BLaER1 treated with 17β-estradiol and CSF1 and Interleukin-3, amounts not matched to agents 10 nM and 100 nM (cell line): Measurements from ENCODE around the gene LGI4.

Experiments used
- H3K27ac ChIP-seq, 11 experiments: shearing (Covaris generic); formaldehyde crosslinking; 2 replicates each; pipeline ENCODE4 v1.8.1; 2022
- H3K27me3 ChIP-seq, 11 experiments: shearing (Covaris generic); formaldehyde crosslinking; 2 replicates each; pipeline ENCODE4 v1.8.1; 2022
- H3K36me3 ChIP-seq, 11 experiments: shearing (Covaris generic); formaldehyde crosslinking; 2 replicates each; pipeline ENCODE4 v1.8.1; 2022
- H3K4me1 ChIP-seq, 10 experiments: shearing (Covaris generic); formaldehyde crosslinking; 2 replicates each; pipeline ENCODE4 v1.8.1; 2022
- H3K4me2 ChIP-seq, 11 experiments: shearing (Covaris generic); formaldehyde crosslinking; 2 replicates each; pipeline ENCODE4 v1.8.1; 2022
- H3K4me3 ChIP-seq, 10 experiments: shearing (Covaris generic); formaldehyde crosslinking; 2 replicates each; pipeline ENCODE4 v1.8.1; 2022
- H3K9ac ChIP-seq, 11 experiments: shearing (Covaris generic); formaldehyde crosslinking; 2 replicates each; pipeline ENCODE4 v1.8.1; 2022
- H3K9me3 ChIP-seq, 11 experiments: shearing (Covaris generic); formaldehyde crosslinking; replicated peaks in 1 of 11; 2 replicates each; pipeline ENCODE4 v1.8.1; 2022
- H4K20me1 ChIP-seq, 11 experiments: shearing (Covaris generic); formaldehyde crosslinking; 2 replicates each; pipeline ENCODE4 v1.8.1; 2022
- Cebpa-rat ChIP-seq, 11 experiments: shearing (Covaris generic); IDR thresholded peaks; 2 replicates each; pipeline ENCODE4 v1.8.1; 2022

The LGI4 gene

DNA sequence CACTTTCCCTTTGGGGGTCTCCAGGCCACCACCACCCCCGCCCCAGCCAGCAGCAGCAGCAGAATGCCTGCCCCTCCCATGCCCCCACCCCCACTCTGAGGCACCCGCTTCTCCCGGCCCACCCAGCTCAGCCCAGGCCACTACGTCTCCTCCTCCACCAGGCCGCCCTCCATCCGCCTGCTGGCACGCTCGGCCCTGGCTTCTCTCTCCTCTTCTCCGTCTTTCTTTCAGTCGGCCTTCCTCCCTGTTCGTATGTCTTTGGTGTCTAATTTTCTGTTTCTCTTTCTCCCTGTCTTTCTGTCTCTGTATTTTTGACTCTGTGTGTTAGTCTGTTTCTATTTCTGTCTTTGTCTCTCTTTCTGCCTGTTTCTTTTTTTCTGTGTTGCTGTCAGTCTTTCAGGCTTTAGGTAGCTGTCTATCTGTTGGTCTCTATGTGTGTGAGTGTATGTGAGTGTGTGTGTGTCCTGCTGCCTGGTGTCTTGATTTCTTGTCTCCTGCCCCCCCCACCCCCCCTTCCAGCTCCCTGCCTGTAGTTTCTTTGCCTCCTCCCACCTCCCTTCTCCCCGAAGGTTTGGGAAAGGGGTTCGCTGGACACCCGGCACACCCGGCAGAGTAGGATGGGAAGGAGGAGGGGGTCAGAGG is at the start of gene LGI4:
TSS of gene LGI4 (minus strand) at position 459 of the 642 bp plus-strand sequence. CDS start at position 80, 379 bp downstream.
- Histone ChIP-seq H3K4me1 (peaks cover 17 to 58% (median 51%) of the 10 kb centered on the region in 10 experiments; a peak in 19 of 20 replicates), H3K4me2 (peak within 1 kb of the TSS; percentile 5 to 71 (median 39); a peak in 17 of 22 replicates), H3K36me3 (no peaks in the 10 kb centered on the region), H3K4me3 (no peak within 1 kb of the TSS), H3K27ac (no peak within 1 kb of the TSS), H3K9me3 (no peaks in the 10 kb centered on the region), H3K9ac (no peak within 1 kb of the TSS), H3K27me3 (no peaks in the 10 kb centered on the region), H4K20me1 (no peaks in the 10 kb centered on the region)
- TF ChIP-seq Cebpa-rat (IDR thresholded peaks at IDR 0.05): no peak

DNA sequence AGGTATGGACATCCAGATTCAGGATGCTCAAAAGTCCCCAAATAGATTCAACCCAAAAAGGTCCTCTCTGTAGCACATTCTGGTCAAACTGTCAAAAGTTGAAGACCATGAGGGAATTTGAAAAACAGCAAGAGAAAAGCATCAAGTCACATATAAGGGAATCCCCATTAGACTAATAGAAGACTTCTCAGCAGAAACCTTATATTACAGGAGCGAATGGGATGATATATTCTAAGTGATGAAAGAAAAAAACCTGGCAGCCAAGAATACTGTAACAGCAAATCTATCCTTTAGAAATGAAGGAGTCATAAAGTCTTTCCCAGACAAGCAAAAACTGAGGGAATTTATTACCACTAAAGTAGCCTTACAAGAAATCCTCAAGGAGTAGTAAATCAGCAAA is 49.4 kb upstream of the LGI4 start:
- Histone ChIP-seq H3K27ac (no peak overlapping the region), H3K9ac (no peak overlapping the region), H3K9me3 (peaks cover 0 to 21% (median 7%) of the 10 kb centered on the region in 11 experiments; a peak in 14 of 22 replicates), H3K27me3 (no peaks in the 10 kb centered on the region), H4K20me1 (no peaks in the 10 kb centered on the region), H3K4me1 (peaks cover 0 to 5% (median 0%) of the 10 kb centered on the region in 10 experiments; a peak in 2 of 20 replicates), H3K4me2 (no peak overlapping the region), H3K4me3 (no peak overlapping the region), H3K36me3 (no peaks in the 10 kb centered on the region)
- TF ChIP-seq Cebpa-rat (IDR thresholded peaks at IDR 0.05): no peak

DNA sequence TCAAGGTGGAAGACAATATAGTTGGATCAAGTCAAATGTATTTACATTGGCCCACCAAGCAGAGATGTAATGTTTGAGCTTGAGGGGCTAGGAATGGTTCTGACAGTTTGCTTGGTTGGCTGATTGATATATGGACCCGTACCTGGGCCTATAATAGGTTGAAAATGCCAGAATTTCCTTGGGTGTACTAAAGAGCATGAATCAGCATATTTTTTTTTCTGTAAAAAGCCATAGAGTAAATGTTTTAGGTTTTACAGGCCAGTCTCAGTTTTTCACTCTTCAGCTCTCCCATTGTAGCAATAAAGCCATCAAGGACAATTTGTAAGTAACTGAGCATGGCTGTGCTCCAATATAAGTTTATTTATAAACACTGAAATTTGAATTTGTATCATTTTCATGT is 46.5 kb upstream of the LGI4 start:
- no peak overlapping the region for H3K27ac ChIP-seq
- no peak overlapping the region for H3K4me3 ChIP-seq
- no peaks in the 10 kb centered on the region for H4K20me1 ChIP-seq
- no peak for TF ChIP-seq Cebpa-rat (IDR thresholded peaks at IDR 0.05)
- H3K4me1 ChIP-seq: peaks cover 0 to 5% (median 0%) of the 10 kb centered on the region in 10 experiments; a peak in 2 of 20 replicates
- H3K9ac ChIP-seq: no peak overlapping the region
- no peaks in the 10 kb centered on the region for H3K36me3 ChIP-seq
- no peaks in the 10 kb centered on the region for H3K27me3 ChIP-seq
- peaks cover 0 to 30% (median 12%) of the 10 kb centered on the region in 11 experiments; a peak in 14 of 22 replicates for H3K9me3 ChIP-seq
- no peak overlapping the region for H3K4me2 ChIP-seq

DNA sequence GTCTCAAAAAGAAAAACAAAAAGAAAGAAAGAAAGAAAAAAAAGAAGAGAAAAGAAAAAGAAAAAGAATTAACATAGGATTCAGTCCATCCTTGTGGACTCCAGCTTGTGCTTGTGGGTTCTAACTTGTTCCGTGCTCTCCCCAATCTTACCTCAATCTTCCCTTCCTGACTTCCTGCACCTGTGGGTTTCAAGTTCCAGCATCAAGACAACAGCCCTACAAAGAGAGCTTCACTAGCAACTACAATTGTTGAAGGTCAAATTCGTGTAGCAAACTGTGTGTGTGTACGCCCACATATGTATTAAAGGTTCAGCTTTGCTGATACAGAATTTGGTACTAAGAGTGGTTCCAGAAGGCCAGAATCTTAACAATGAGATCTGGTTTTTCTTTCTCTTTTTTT is 45.0 kb upstream of the LGI4 start:
- Histone ChIP-seq H3K9ac (no peak overlapping the region), H3K4me1 (peaks cover 0 to 8% (median 5%) of the 10 kb centered on the region in 10 experiments; a peak in 9 of 20 replicates), H4K20me1 (no peaks in the 10 kb centered on the region), H3K27ac (no peak overlapping the region), H3K27me3 (no peaks in the 10 kb centered on the region), H3K4me3 (no peak overlapping the region), H3K4me2 (peak overlapping the region in 1 of 11 experiments; percentile 26; a peak in 1 of 22 replicates), H3K36me3 (no peaks in the 10 kb centered on the region), H3K9me3 (peaks cover 0 to 30% (median 12%) of the 10 kb centered on the region in 11 experiments; a peak in 14 of 22 replicates)
- TF ChIP-seq Cebpa-rat (IDR thresholded peaks at IDR 0.05): no peak

DNA sequence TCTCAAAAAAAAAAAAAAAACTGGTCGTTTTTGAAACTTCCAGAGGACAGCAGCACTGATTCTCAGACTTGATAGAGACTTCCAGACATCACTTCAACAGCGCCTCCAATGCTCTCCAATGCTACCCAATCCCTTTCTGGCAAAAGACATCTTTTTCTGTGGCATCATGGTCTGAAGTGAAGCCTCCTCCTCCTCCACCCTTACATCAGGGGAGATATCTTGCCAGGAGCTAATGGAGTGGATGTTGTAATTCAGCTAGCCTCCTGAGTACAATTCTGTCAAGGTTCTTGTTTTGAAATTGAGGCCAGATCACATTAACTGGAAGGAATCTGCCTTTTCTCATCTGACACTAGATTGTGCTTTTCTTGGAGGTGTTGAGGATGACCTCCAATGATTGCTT is 43.8 kb upstream of the LGI4 start:
- H3K27me3 ChIP-seq: no peaks in the 10 kb centered on the region
- H3K4me1 ChIP-seq: peaks cover 0 to 8% (median 5%) of the 10 kb centered on the region in 10 experiments; a peak in 9 of 20 replicates
- H3K9me3 ChIP-seq: peaks cover 0 to 21% (median 10%) of the 10 kb centered on the region in 11 experiments; a peak in 10 of 22 replicates
- H3K9ac ChIP-seq: no peak overlapping the region
- no peak overlapping the region for H3K4me2 ChIP-seq
- no peak overlapping the region for H3K27ac ChIP-seq
- no peaks in the 10 kb centered on the region for H4K20me1 ChIP-seq
- H3K36me3 ChIP-seq: no peaks in the 10 kb centered on the region
- no peak overlapping the region for H3K4me3 ChIP-seq
- TF ChIP-seq Cebpa-rat (IDR thresholded peaks at IDR 0.05): no peak

DNA sequence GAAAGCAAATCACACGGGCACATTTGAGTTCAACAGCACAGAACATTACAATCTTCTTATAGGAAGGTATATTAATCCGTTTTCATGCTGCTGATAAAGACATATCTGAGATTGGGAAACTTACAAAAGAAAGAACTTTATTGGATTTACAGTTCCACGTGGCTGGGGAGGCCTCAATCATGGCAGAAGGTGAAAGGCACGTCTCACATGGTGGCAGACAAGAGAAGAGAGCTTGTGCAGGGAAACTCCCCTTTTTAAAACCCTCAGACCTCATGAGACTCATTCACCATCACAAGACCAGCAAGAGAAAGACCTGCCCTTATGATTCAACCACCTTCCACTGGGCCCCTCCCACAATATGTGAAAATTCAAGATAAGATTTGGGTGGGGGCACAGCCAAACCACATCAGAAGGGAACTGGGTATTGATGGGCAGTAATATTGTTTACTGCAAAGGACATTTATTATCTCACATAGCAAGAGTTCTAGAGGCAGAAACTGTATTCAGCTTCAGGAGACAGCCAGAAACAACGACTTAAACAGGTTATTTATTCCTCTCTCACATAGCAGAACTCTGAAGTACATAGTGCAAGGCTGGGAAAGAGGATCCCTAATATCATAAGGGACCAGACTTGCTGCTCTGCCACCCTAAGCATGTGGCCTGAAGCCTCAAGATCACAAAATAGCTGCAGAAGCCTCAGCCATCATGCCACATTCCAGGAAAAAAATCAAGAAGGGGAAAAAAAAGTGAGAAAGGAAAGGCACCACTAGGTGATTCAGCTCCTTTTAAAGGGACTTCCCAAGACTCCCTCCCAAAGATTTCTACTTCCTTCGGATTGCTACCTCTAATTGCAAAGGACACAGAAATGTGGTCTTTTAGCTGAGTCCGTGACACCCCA is 42.8 kb upstream of the LGI4 start:
- Histone ChIP-seq H4K20me1 (no peaks in the 10 kb centered on the region), H3K4me2 (no peak overlapping the region), H3K9ac (no peak overlapping the region), H3K9me3 (peaks cover 0 to 17% (median 11%) of the 10 kb centered on the region in 11 experiments; a peak in 12 of 22 replicates), H3K27ac (no peak overlapping the region), H3K27me3 (no peaks in the 10 kb centered on the region), H3K4me1 (peaks cover 0 to 8% (median 5%) of the 10 kb centered on the region in 10 experiments; a peak in 9 of 20 replicates), H3K4me3 (no peak overlapping the region), H3K36me3 (peaks cover under 1 to 6% (median 5%) of the 10 kb centered on the region in 11 experiments; a peak in 18 of 22 replicates)
- TF ChIP-seq Cebpa-rat (IDR thresholded peaks at IDR 0.05): no peak

DNA sequence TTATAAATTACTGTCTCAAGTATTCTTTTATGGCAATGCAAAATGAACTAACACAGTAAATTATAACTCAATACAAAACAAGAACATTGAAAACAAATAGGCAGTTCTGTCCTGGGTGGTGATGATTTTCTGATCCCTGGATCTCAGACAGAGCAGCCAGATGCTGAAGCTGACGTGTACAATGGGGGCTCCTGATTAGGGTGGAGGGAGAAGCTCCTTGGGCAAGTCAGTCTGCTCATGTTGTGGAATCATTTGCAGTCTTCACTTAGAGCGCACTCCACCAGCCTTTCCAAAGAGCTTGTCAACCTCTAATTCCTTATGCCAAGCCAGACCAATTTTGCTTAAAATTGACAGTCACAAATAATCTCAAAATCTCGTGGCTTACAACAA is 41.3 kb upstream of the LGI4 start:
- peaks cover 0 to 23% (median 13%) of the 10 kb centered on the region in 11 experiments; a peak in 13 of 22 replicates for H3K9me3 ChIP-seq
- peaks cover 12 to 20% (median 18%) of the 10 kb centered on the region in 11 experiments for H3K36me3 ChIP-seq
- H3K4me3 ChIP-seq: no peak overlapping the region
- no peak overlapping the region for H3K27ac ChIP-seq
- no peak overlapping the region for H3K9ac ChIP-seq
- peak overlapping the region in 2 of 11 experiments; percentile 20 to 55; a peak in 3 of 22 replicates for H3K4me2 ChIP-seq
- no peaks in the 10 kb centered on the region for H3K27me3 ChIP-seq
- TF ChIP-seq Cebpa-rat (IDR thresholded peaks at IDR 0.05): no peak
- H3K4me1 ChIP-seq: peaks cover 0 to 13% (median 5%) of the 10 kb centered on the region in 10 experiments; a peak in 10 of 20 replicates
- no peaks in the 10 kb centered on the region for H4K20me1 ChIP-seq

DNA sequence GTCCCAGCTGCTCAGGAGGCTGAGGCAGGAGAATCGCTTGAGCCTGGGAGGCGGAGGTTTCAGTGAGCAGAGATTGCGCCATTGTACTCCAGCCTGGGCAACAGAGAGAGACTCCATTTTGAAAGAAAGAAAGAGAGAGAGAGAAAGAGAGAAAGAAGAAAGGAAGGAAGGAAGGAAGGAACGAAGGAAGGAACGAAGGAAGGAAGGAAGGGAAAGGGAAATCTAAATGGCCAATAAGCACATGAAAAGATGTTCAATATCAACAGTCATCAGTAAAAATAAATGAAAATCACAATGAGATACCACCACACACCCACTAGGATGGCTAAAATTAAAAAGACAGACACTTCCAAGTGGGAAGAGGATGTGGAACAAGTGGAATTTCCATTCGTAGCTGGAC is 39.4 kb upstream of the LGI4 start:
- no peak overlapping the region for H3K4me2 ChIP-seq
- peaks cover 28 to 37% (median 35%) of the 10 kb centered on the region in 11 experiments for H3K36me3 ChIP-seq
- H4K20me1 ChIP-seq: peaks cover 0 to 7% (median 0%) of the 10 kb centered on the region in 11 experiments; a peak in 1 of 22 replicates
- H3K4me1 ChIP-seq: peaks cover 0 to 15% (median 5%) of the 10 kb centered on the region in 10 experiments; a peak in 9 of 20 replicates
- no peaks in the 10 kb centered on the region for H3K27me3 ChIP-seq
- no peak overlapping the region for H3K27ac ChIP-seq
- H3K4me3 ChIP-seq: no peak overlapping the region
- H3K9ac ChIP-seq: no peak overlapping the region
- peaks cover 0 to 26% (median 13%) of the 10 kb centered on the region in 11 experiments; a peak in 13 of 22 replicates for H3K9me3 ChIP-seq
- no peak for TF ChIP-seq Cebpa-rat (IDR thresholded peaks at IDR 0.05)

DNA sequence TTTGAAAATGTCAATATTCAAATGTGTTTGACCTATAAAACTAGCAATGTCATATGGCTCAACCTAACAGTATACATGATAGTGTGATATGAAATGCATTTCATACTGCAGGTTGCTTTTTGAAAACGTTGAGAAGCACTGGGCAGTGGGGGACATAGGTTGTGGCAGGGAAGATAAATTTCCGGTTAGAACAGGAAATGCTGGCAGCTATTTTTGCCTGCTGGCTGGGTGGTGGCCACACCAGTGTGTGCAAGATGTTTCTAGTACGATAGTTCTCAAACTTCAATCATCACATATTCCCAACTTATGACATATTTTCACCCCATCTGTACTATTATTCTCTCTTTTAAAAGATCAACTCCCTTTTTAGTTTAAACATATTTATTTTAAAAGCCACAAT is 36.9 kb upstream of the LGI4 start:
- no peak for TF ChIP-seq Cebpa-rat (IDR thresholded peaks at IDR 0.05)
- Histone ChIP-seq H3K36me3 (peaks cover 46 to 62% (median 60%) of the 10 kb centered on the region in 11 experiments), H3K4me1 (peaks cover 7 to 27% (median 14%) of the 10 kb centered on the region in 10 experiments; a peak in 16 of 20 replicates), H3K4me3 (no peak overlapping the region), H3K4me2 (no peak overlapping the region), H3K9ac (no peak overlapping the region), H3K27ac (no peak overlapping the region), H4K20me1 (peaks cover 0 to 28% (median 7%) of the 10 kb centered on the region in 11 experiments; a peak in 10 of 22 replicates), H3K9me3 (peaks cover 0 to 17% (median 7%) of the 10 kb centered on the region in 11 experiments; a peak in 11 of 22 replicates), H3K27me3 (no peaks in the 10 kb centered on the region)
